Smooth muscle cell (in vitro differentiated cells): ENCODE data around the gene PEX5L. TPM values are rescaled to one million over a fixed set of nuclear protein-coding genes. Genes with fewer than 3 reads are reported as not detected.

ENCODE experiments used
- DNase-seq: peaks from one replicate; lab custom pipeline; 2025; ENCODE audit not compliant: unreplicated experiment; lab: John Stamatoyannopoulos, UW
- H2AFZ ChIP-seq: fragments of 200-600 bp; sonication (generic); 2 replicates; pipeline ENCODE4 v1.6.0; 2016; ENCODE audit warnings: antibody characterized with exemption, low read depth, mild to moderate bottlenecking
- H3F3A ChIP-seq: fragments of 200-600 bp; sonication (generic); 2 replicates; pipeline ENCODE4 v1.6.0; 2017; ENCODE audit warnings: antibody characterized with exemption, low read depth
- H3K27ac ChIP-seq: fragments of 200-600 bp; sonication (generic); 2 replicates; pipeline ENCODE4 v1.5.1; 2016; ENCODE audit warnings: low read depth, mild to moderate bottlenecking
- H3K27me3 ChIP-seq: fragments of 200-600 bp; sonication (generic); 2 replicates; pipeline ENCODE4 v1.6.1; 2016; ENCODE audit warnings: low read depth, mild to moderate bottlenecking
- H3K36me3 ChIP-seq: fragments of 200-600 bp; sonication (generic); 2 replicates; pipeline ENCODE4 v1.5.1; 2016; ENCODE audit warnings: low read depth
- H3K4me1 ChIP-seq: fragments of 200-600 bp; sonication (generic); 2 replicates; pipeline ENCODE4 v1.5.1; 2016; ENCODE audit warnings: low read depth
- H3K4me2 ChIP-seq: fragments of 200-600 bp; sonication (generic); 2 replicates; pipeline ENCODE4 v1.6.0; 2016; ENCODE audit warnings: mild to moderate bottlenecking
- H3K4me3 ChIP-seq: fragments of 200-600 bp; sonication (generic); 2 replicates; pipeline ENCODE4 v1.5.1; 2016; ENCODE audit warnings: mild to moderate bottlenecking
- H3K79me2 ChIP-seq: fragments of 200-600 bp; sonication (generic); 2 replicates; pipeline ENCODE4 v1.6.0; 2016; ENCODE audit warnings: low read depth, mild to moderate bottlenecking
- H3K9ac ChIP-seq: fragments of 200-600 bp; sonication (generic); 2 replicates; pipeline ENCODE4 v1.6.0; 2016; ENCODE audit warnings: low read depth
- H3K9me3 ChIP-seq: fragments of 200-600 bp; sonication (generic); replicated peaks from 2 replicates; pipeline ENCODE4 v1.5.1; 2016; ENCODE audit warnings: low read depth
- H4K20me1 ChIP-seq: fragments of 200-600 bp; sonication (generic); 2 replicates; pipeline ENCODE4 v1.6.0; 2016; ENCODE audit warnings: low read depth
- CTCF ChIP-seq: fragments of 200-600 bp; sonication (generic); IDR thresholded peaks from 2 replicates; pipeline ENCODE4 v1.5.1; 2017; ENCODE audit warnings: borderline replicate concordance, mild to moderate bottlenecking, antibody characterized with exemption; ENCODE audit not compliant: insufficient read depth, poor library complexity, severe bottlenecking
- WGBS: methylation state at CpG from one replicate; pipeline ENCODE4 v1.1.7; 2016; ENCODE audit warnings: low lambda C conversion rate; 5-methylcytosine and 5-hydroxymethylcytosine counted together
- polyA plus RNA-seq: library from polyadenylated mRNA; unstranded; fragments of >200 nt; fragmentation: Nextera tagmentation; extraction: Ambion mirVana; gene quantifications from 2 replicates; pipeline ENCODE4 v1.2.1, GENCODE V29; 2016
- total RNA-seq: library from RNA; depleted of rRNA; stranded (reverse); fragments of >200 nt; gene quantifications from 2 replicates; pipeline ENCODE4 v1.2.3, GENCODE V29; 2014

The PEX5L gene
- total and polyA plus RNA-seq, 2 experiments from 2014 or later, result not detected

GRCh38 chr3:179907784-179908482 lies 128.8 kb downstream of the PEX5L start:
- H3F3A ChIP-seq, result no peaks in the 10 kb centered on the region
- H3K27ac ChIP-seq, result no peak overlapping the region
- no peak for DNase-seq
- no peak overlapping the region for H3K4me3 ChIP-seq
- no peak overlapping the region for H3K4me2 ChIP-seq
- 83% methylated on average over 4 of the region's 4 CpGs for WGBS
- no peaks in the 10 kb centered on the region for H3K36me3 ChIP-seq
- TF ChIP-seq CTCF, result no peak
- H3K4me1 ChIP-seq, result no peaks in the 10 kb centered on the region
- H2AFZ ChIP-seq, result no peak overlapping the region
- H3K27me3 ChIP-seq, result no peaks in the 10 kb centered on the region
- H4K20me1 ChIP-seq, result no peaks in the 10 kb centered on the region
- H3K9me3 ChIP-seq, result no peaks in the 10 kb centered on the region
- H3K9ac ChIP-seq, result no peak overlapping the region
- H3K79me2 ChIP-seq, result no peaks in the 10 kb centered on the region

- H3K4me2 ChIP-seq, result no peak overlapping the region
- no peak for TF ChIP-seq CTCF
- no peak overlapping the region for H3K9ac ChIP-seq
- H2AFZ ChIP-seq, result no peak overlapping the region
- H4K20me1 ChIP-seq, result no peaks in the 10 kb centered on the region
- DNase-seq, result no peak
- 82% methylated on average over 10 of the region's 10 CpGs for WGBS
- H3K9me3 ChIP-seq, result no peaks in the 10 kb centered on the region
- no peaks in the 10 kb centered on the region for H3K4me1 ChIP-seq
- H3K27me3 ChIP-seq, result peaks cover 8% of the 10 kb centered on the region
- H3K36me3 ChIP-seq, result no peaks in the 10 kb centered on the region
- no peaks in the 10 kb centered on the region for H3K79me2 ChIP-seq
- H3F3A ChIP-seq, result no peaks in the 10 kb centered on the region
- no peak overlapping the region for H3K27ac ChIP-seq
- no peak overlapping the region for H3K4me3 ChIP-seq
Measured at GRCh38 chr3:179902061-179902460, 134.7 kb downstream of the PEX5L start.

GRCh38 chr3:179898024-179898423 lies 138.7 kb downstream of the PEX5L start:
- H3K9ac ChIP-seq, result no peak overlapping the region
- H3K79me2 ChIP-seq, result no peaks in the 10 kb centered on the region
- peak overlapping the region; percentile 35 for H3K4me2 ChIP-seq
- H3K4me3 ChIP-seq, result no peak overlapping the region
- no peak for TF ChIP-seq CTCF
- H3F3A ChIP-seq, result no peaks in the 10 kb centered on the region
- 8% methylated on average over 2 of the region's 2 CpGs for WGBS
- no peak overlapping the region for H2AFZ ChIP-seq
- H3K27me3 ChIP-seq, result peaks cover 8% of the 10 kb centered on the region
- H3K36me3 ChIP-seq, result no peaks in the 10 kb centered on the region
- H4K20me1 ChIP-seq, result no peaks in the 10 kb centered on the region
- H3K4me1 ChIP-seq, result no peaks in the 10 kb centered on the region
- H3K9me3 ChIP-seq, result no peaks in the 10 kb centered on the region
- no peak for DNase-seq
- H3K27ac ChIP-seq, result no peak overlapping the region

DNA sequence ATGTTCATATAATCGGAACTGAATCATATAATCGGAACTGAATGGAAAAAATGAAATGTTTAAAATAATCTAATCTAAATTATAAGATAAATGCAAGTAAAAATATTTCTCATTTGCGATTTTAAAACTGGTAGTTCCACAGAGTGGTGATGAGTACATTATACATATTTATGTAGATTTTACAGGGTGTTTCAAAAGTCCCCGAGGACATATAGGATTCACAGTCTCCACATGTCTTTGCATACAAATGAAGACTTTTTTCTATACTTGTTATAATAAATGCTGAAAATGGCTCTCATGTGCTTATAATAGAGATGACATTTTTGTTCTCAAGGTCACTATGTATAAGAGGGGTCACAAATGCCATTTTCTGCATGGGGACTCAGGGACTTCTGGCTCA lies 139.5 kb downstream of the PEX5L start:
- Histone ChIP-seq H3K27me3 (peaks cover 8% of the 10 kb centered on the region), H3F3A (no peaks in the 10 kb centered on the region), H3K36me3 (no peaks in the 10 kb centered on the region), H3K4me3 (no peak overlapping the region), H2AFZ (no peak overlapping the region), H3K4me1 (no peaks in the 10 kb centered on the region), H3K4me2 (no peak overlapping the region), H3K27ac (no peak overlapping the region), H3K9ac (no peak overlapping the region), H3K79me2 (no peaks in the 10 kb centered on the region), H4K20me1 (no peaks in the 10 kb centered on the region), H3K9me3 (no peaks in the 10 kb centered on the region)
- no peak for TF ChIP-seq CTCF
- WGBS, result 92% methylated on average over 4 of the region's 4 CpGs
- no peak for DNase-seq
